ENCODE measurements around the gene NTRK3.

Gene NTRK3

DNA sequence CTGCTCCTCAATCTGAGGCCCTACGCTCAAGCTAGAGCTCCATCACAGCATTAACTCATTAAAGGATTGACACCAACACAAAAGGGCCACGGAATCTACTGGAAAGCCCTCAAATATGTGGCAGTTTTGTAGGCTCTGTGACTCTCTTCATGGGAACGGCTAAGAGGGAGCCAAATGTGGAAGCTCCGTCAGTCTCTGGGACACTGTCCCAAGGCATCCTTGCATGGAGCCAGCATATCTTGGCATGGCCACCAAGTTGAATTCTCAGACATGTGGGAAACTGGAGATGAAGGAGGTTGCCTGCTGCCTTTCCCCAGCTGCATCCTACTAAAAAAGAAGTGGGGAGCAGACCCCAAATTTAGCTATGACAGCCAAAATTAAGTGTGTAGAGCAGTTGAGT, 296.9 kb downstream of the NTRK3 start:
- no peak for DNase-seq (ENCODE audit: low read depth)
- TF ChIP-seq, protein P1, sequence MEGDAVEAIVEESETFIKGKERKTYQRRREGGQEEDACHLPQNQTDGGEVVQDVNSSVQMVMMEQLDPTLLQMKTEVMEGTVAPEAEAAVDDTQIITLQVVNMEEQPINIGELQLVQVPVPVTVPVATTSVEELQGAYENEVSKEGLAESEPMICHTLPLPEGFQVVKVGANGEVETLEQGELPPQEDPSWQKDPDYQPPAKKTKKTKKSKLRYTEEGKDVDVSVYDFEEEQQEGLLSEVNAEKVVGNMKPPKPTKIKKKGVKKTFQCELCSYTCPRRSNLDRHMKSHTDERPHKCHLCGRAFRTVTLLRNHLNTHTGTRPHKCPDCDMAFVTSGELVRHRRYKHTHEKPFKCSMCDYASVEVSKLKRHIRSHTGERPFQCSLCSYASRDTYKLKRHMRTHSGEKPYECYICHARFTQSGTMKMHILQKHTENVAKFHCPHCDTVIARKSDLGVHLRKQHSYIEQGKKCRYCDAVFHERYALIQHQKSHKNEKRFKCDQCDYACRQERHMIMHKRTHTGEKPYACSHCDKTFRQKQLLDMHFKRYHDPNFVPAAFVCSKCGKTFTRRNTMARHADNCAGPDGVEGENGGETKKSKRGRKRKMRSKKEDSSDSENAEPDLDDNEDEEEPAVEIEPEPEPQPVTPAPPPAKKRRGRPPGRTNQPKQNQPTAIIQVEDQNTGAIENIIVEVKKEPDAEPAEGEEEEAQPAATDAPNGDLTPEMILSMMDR (IDR thresholded peaks at IDR 0.05; ENCODE audit: insufficient read depth, low read depth, low read length, missing control alignments), result no peak
- H3K4me3 ChIP-seq (ENCODE audit: low read length), result no peak overlapping the region

DNA sequence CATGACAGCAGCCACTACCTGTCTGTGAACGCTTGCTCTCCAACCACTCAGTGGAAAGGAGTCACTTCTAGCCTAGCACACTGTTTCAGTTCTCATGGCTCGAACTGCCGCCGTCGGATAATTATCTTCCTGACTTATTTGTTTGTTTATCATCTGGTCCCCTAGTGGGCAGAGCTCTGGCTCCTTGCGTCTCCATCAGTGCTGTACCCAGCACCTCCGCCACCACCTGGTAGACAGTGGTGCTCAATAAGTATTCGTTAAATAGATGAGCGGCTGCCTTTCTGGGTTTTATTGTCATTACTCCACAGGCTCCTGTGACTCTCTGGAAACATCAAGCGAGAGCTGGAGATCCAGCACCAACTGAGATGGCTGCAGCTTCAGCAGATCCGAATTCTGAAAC, 297.5 kb downstream of the NTRK3 start:
- no peak for DNase-seq (ENCODE audit: low read depth)
- TF ChIP-seq, protein P1 (IDR thresholded peaks at IDR 0.05; ENCODE audit: insufficient read depth, low read depth, low read length, missing control alignments), result no peak
- H3K4me3 ChIP-seq (ENCODE audit: low read length), result no peak overlapping the region

GRCh38 chr15:87955284-87955909, 301.1 kb downstream of the NTRK3 start:
- TF ChIP-seq, protein P1 (IDR thresholded peaks at IDR 0.05; ENCODE audit: insufficient read depth, low read depth, low read length, missing control alignments), result no peak
- DNase-seq (ENCODE audit: low read depth), result no peak
- no peak overlapping the region for H3K4me3 ChIP-seq (ENCODE audit: low read length)

GRCh38 chr15:87954793-87955192, 301.7 kb downstream of the NTRK3 start:
- no peak for DNase-seq (ENCODE audit: low read depth)
- no peak overlapping the region for H3K4me3 ChIP-seq (ENCODE audit: low read length)
- TF ChIP-seq, protein P1 (IDR thresholded peaks at IDR 0.05; ENCODE audit: insufficient read depth, low read depth, low read length, missing control alignments), result no peak

GRCh38 chr15:87952736-87953287, 303.7 kb downstream of the NTRK3 start:
- no peak overlapping the region for H3K4me3 ChIP-seq (ENCODE audit: low read length)
- TF ChIP-seq, protein P1 (IDR thresholded peaks at IDR 0.05; ENCODE audit: insufficient read depth, low read depth, low read length, missing control alignments), result no peak

DNA sequence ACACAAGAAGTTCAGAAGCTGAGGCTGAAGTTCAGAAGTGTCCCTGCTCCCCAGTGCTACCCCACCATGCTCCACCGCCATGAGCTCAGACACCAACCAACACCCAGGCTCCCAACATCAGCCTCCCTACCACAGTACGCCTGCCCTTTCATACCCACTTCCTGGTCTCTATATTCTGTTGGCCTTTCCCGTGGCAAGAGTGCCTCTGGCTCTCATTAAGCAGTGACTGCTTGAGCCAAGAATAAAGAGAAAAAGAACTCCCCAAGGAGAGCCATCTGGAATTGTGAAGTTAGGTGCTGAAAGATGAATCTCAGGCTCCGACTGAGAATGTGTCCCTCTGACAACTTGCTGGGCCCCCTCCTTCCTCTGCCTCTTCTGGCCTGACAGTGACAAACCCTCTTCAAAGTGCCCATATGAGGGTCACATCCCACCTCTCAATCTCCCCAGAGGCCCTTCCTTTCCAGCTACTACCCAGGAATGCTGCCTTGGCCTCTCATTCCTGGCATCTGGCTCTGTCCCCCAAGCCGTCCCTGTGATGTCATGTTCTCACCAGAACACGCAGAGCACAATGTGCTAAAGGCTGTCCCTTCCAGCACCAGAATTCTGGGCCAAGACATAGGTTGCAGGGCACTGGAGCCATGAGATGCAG, 306.8 kb downstream of the NTRK3 start:
- H3K4me3 ChIP-seq (ENCODE audit: low read length), result no peak overlapping the region
- TF ChIP-seq, protein P1 (IDR thresholded peaks at IDR 0.05; ENCODE audit: insufficient read depth, low read depth, low read length, missing control alignments), result no peak
- DNase-seq (ENCODE audit: low read depth), result no peak

More at GRCh38 chr15:87952736-87953287, 303.7 kb downstream of the NTRK3 start:
- no peak for DNase-seq (ENCODE audit: low read depth)
